Esophagus muscularis mucosa (tissue), 4 donors: Measurements from ENCODE around the gene PAK4. TPM values are rescaled to one million over a fixed set of nuclear protein-coding genes. Genes with fewer than 3 reads are reported as not detected.

Source experiments
- DNase-seq: peaks from one replicate; pipeline ENCODE4 v3.0.0-alpha.2; 2017; ENCODE audit errors: extremely low spot score
- H3K27ac ChIP-seq, 4 donors: fragments of 200-600 bp; sonication (generic); replicated peaks in 1 of 4; 1 replicate in 3 of 4; 2 replicates in 1 of 4; pipeline ENCODE4 v1.5.1; 2016 to 2019; ENCODE audit warnings: mild to moderate bottlenecking in 1 of 4
- H3K27me3 ChIP-seq, 4 donors: fragments of 200-600 bp; sonication (generic); one replicate each; pipeline versions ENCODE4 v1.5.1 to v1.6.0; 2016 to 2019
- H3K36me3 ChIP-seq, 4 donors: fragments of 200-600 bp; sonication (generic); one replicate each; pipeline ENCODE4 v1.5.1; 2016 to 2019
- H3K4me1 ChIP-seq, 4 donors: fragments of 200-600 bp; sonication (generic); one replicate each; pipeline ENCODE4 v1.5.1; 2016 to 2019
- H3K4me3 ChIP-seq, 4 donors: fragments of 200-600 bp; sonication (generic); 1 replicate in 2 of 4; 2 replicates in 2 of 4; pipeline ENCODE4 v1.5.1; 2016 to 2019; ENCODE audit warnings: mild to moderate bottlenecking in 4 of 4, moderate library complexity in 1 of 4
- H3K9me3 ChIP-seq, 4 donors: fragments of 200-600 bp; sonication (generic); 1 replicate in 3 of 4; 2 replicates in 1 of 4; pipeline ENCODE4 v1.5.1; 2016 to 2019
- CTCF ChIP-seq, 3 experiments: fragments of 200-600 bp in 2 of 3; fragments of 450-650 bp in 1 of 3; sonication (generic) in 2 of 3; IDR thresholded peaks; one replicate each; pipeline ENCODE4 v1.5.1; 2017 to 2019; ENCODE audit warnings: antibody characterized with exemption in 3 of 3, mild to moderate bottlenecking in 2 of 3, moderate library complexity in 1 of 3
- EP300 ChIP-seq: sonication (generic); formaldehyde crosslinking; IDR thresholded peaks from one replicate; pipeline ENCODE4 v1.6.1; 2017; ENCODE audit warnings: antibody characterized with exemption
- POLR2A ChIP-seq: fragments of 450-650 bp; IDR thresholded peaks from one replicate; pipeline ENCODE4 v1.6.1; 2017; ENCODE audit warnings: antibody characterized with exemption, moderate library complexity, mild to moderate bottlenecking, low read depth
- POLR2AphosphoS5 ChIP-seq, 2 donors: sonication (generic); formaldehyde crosslinking; IDR thresholded peaks; one replicate each; pipeline ENCODE4 v1.6.1; 2017; ENCODE audit warnings: antibody characterized with exemption in 2 of 2
- WGBS: methylation state at CpG from one replicate; pipeline ENCODE4 v1.1.5; 2018; 5-methylcytosine and 5-hydroxymethylcytosine counted together
- intact Hi-C: fragments of 100-400 bp; cut with DNase I; formaldehyde crosslinking; loops from one replicate; pipeline ENCODE4 v1.15.1; 2023
- total RNA-seq, 4 donors: library from RNA; depleted of rRNA; stranded (reverse); fragments of >200 nt; gene quantifications; one replicate each; pipeline versions ENCODE4 v1.1.0 to v1.2.1, GENCODE V29; 2016

PAK4 gene
- total RNA-seq, 4 donors from 2014 or later: 8.3 to 18.4 (median 11.0) TPM

DNA sequence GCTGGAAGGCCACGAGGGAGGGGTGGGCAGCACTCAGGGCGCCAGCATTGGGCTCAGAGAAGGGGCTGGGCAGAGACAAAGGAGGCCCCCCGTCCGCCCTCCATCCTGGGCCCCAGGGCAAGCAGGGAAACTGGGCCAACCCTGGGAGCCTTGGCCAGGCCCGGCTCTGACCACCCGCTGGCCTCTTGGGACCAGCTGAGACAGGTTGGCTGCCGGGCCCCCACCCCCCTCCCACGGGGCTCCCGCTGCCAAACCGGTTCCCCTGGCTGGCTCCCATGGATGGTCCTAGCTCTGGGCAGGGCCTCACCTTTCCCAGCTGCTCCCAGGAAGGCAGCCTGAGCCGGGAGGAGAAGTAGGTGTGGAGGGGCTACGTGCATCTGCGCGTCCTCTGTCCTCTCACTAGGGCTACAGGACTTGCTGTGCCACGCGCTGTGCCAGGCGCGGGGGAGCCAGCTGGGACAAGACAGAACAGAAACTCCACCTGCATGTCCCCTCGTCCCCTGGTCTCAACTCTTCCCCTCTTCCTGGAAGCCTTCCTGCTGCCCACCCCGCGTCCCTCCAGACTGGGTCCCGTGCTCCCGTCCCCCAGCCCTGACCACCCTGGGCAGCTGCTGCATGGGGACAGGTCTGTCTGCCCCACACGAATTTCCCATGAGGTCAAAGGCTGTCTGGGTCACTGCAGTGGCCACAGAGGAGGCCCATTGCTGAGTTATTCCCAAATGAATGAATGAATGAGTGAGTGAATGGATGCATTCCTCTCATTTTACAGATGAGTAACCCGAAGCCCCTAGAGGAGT, 42.1 kb downstream of the PAK4 start:
- Histone ChIP-seq H3K4me3 (no peak overlapping the region), H3K9me3 (no peaks in the 10 kb centered on the region), H3K27ac (peak overlapping the region in 3 of 4 donors; percentile 27 to 52 (median 38)), H3K36me3 (peaks cover 0 to 46% (median 29%) of the 10 kb centered on the region in 4 donors), H3K27me3 (no peaks in the 10 kb centered on the region), H3K4me1 (peaks cover 16 to 45% (median 29%) of the 10 kb centered on the region in 4 donors)
- intact Hi-C loops: no loop called here
- TF ChIP-seq POLR2AphosphoS5 (IDR thresholded peaks at IDR 0.05): no peak
- no peak for TF ChIP-seq POLR2A
- TF ChIP-seq EP300: no peak
- TF ChIP-seq CTCF (IDR thresholded peaks at IDR 0.05): no peak
- 73% methylated on average over 13 of the region's 25 CpGs for WGBS
- no peak for DNase-seq

GRCh38 chr19:39168258-39169142, 42.9 kb downstream of the PAK4 start:
- no peaks in the 10 kb centered on the region for H3K27me3 ChIP-seq
- no peaks in the 10 kb centered on the region for H3K9me3 ChIP-seq
- intact Hi-C loops: no loop called here
- DNase-seq: no peak
- TF ChIP-seq EP300: no peak
- no peak for TF ChIP-seq POLR2AphosphoS5 (IDR thresholded peaks at IDR 0.05)
- TF ChIP-seq CTCF (IDR thresholded peaks at IDR 0.05): no peak
- TF ChIP-seq POLR2A: no peak
- H3K4me3 ChIP-seq: no peak overlapping the region
- 84% methylated on average over 18 of the region's 23 CpGs for WGBS
- no peak overlapping the region for H3K27ac ChIP-seq
- peaks cover 16 to 38% (median 26%) of the 10 kb centered on the region in 4 donors for H3K4me1 ChIP-seq
- H3K36me3 ChIP-seq: peaks cover 0 to 55% (median 35%) of the 10 kb centered on the region in 4 donors

GRCh38 chr19:39169143-39169810, 43.7 kb downstream of the PAK4 start:
- intact Hi-C loops: no loop called here
- Histone ChIP-seq H3K36me3 (peaks cover 0 to 62% (median 43%) of the 10 kb centered on the region in 4 donors), H3K4me1 (peaks cover 16 to 38% (median 26%) of the 10 kb centered on the region in 4 donors), H3K9me3 (no peaks in the 10 kb centered on the region), H3K27ac (no peak overlapping the region), H3K27me3 (no peaks in the 10 kb centered on the region), H3K4me3 (no peak overlapping the region)
- 88% methylated on average over 12 of the region's 36 CpGs for WGBS
- DNase-seq: no peak
- TF ChIP-seq EP300: no peak
- no peak for TF ChIP-seq CTCF (IDR thresholded peaks at IDR 0.05)
- TF ChIP-seq POLR2A: no peak
- TF ChIP-seq POLR2AphosphoS5 (IDR thresholded peaks at IDR 0.05): no peak

- H3K4me1 ChIP-seq: peaks cover 16 to 29% (median 25%) of the 10 kb centered on the region in 4 donors
- H3K4me3 ChIP-seq: no peak overlapping the region
- DNase-seq: no peak
- no peak overlapping the region for H3K27ac ChIP-seq
- H3K9me3 ChIP-seq: no peaks in the 10 kb centered on the region
- TF ChIP-seq POLR2A: no peak
- intact Hi-C loops: no loop called here
- peaks cover 11 to 76% (median 56%) of the 10 kb centered on the region in 4 donors for H3K36me3 ChIP-seq
- H3K27me3 ChIP-seq: no peaks in the 10 kb centered on the region
- 69% methylated on average over 10 of the region's 17 CpGs for WGBS
These were observed 45.0 kb downstream of the PAK4 start for GRCh38 chr19:39170386-39171231.
